GM23338 (cell line): ENCODE results near the gene SF3B3.

Experiments used
- CREB1 ChIP-seq: fragments of 250-450 bp; sonication (Bioruptor Pico); IDR thresholded peaks from 2 replicates; pipeline ENCODE4 v1.5.0; 2020; ENCODE audit warnings: low read depth, mild to moderate bottlenecking, moderate library complexity
- CTCF ChIP-seq, 2 experiments: fragments of 200-600 bp in 1 of 2; sonication (generic) in 1 of 2; conservative IDR thresholded peaks; 2 replicates each; pipeline versions ENCODE4 v1.5.1 to v1.6.1; 2016 to 2017; ENCODE audit warnings: antibody characterized with exemption in 2 of 2, low read depth in 2 of 2, mild to moderate bottlenecking in 2 of 2, moderate library complexity in 1 of 2
- ETS1 ChIP-seq: IDR thresholded peaks from 2 replicates; pipeline ENCODE4 v1.6.1; 2016; ENCODE audit warnings: antibody characterized with exemption
- EZH2 ChIP-seq: fragments of 200-600 bp; sonication (generic); IDR thresholded peaks from one replicate; pipeline ENCODE4 v1.8.0; 2017; ENCODE audit warnings: antibody characterized with exemption, mild to moderate bottlenecking, low read depth; ENCODE audit not compliant: unreplicated experiment
- EZH2phosphoT487 ChIP-seq: fragments of 200-600 bp; sonication (generic); IDR thresholded peaks from one replicate; pipeline ENCODE4 v1.8.1; 2018; ENCODE audit warnings: antibody characterized with exemption; ENCODE audit not compliant: unreplicated experiment
- JUNB ChIP-seq: IDR thresholded peaks from one replicate; pipeline ENCODE4 v1.6.1; 2016; ENCODE audit warnings: antibody characterized with exemption; ENCODE audit not compliant: unreplicated experiment
- NANOG ChIP-seq: IDR thresholded peaks from 2 replicates; pipeline ENCODE4 v1.6.1; 2016; ENCODE audit warnings: antibody characterized with exemption, borderline replicate concordance
- POLR2AphosphoS5 ChIP-seq: IDR thresholded peaks from 2 replicates; pipeline ENCODE4 v1.6.1; 2016; ENCODE audit warnings: antibody characterized with exemption, low read depth
- REST ChIP-seq: IDR thresholded peaks from one replicate; pipeline ENCODE4 v1.6.1; 2018; ENCODE audit warnings: antibody characterized with exemption; ENCODE audit not compliant: unreplicated experiment
- STAT1 ChIP-seq: IDR thresholded peaks from one replicate; pipeline ENCODE4 v1.6.1; 2016; ENCODE audit warnings: antibody characterized with exemption; ENCODE audit not compliant: unreplicated experiment
- ZNF114 ChIP-seq: fragments of 250-450 bp; sonication (Bioruptor Pico); IDR thresholded peaks from 2 replicates; pipeline ENCODE4 v1.5.0; 2020; ENCODE audit warnings: mild to moderate bottlenecking, moderate library complexity
- ZNF331 ChIP-seq: fragments of 250-450 bp; sonication (Bioruptor Pico); IDR thresholded peaks from 2 replicates; pipeline ENCODE4 v1.5.0; 2020; ENCODE audit warnings: low read depth, mild to moderate bottlenecking, moderate library complexity
- TF ChIP-seq, protein P1 (sequence below): fragments of 250-450 bp; sonication (Bioruptor Pico); IDR thresholded peaks from 2 replicates; pipeline ENCODE4 v1.5.0; 2020; ENCODE audit warnings: mild to moderate bottlenecking, moderate library complexity

DNA sequence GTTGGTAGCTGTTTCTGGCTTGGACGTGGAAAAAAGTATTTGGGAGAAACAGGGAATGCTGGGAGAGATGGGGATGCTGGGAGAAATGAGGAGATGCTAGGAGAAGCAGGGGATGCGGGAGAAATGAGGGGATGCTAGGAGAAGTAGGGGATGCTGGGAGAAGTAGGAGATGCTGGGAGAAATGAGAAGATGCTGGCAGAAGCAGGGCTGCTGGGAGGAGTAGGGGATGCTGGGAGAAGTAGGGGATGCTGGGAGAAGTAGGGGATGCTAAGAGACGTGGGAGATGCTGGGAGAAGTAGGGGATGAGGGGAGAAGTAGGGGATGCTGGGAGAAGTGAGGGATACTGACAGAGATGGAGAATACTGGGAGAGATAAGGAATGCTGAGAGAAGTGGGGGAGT lies 77.1 kb downstream of the SF3B3 start:
- no peak for TF ChIP-seq JUNB
- TF ChIP-seq CTCF (conservative IDR thresholded peaks at IDR 0.05; ENCODE audit: low read depth in 2 of 2) = no peak
- no peak for TF ChIP-seq ETS1
- TF ChIP-seq POLR2AphosphoS5 = no peak
- TF ChIP-seq REST = no peak
- TF ChIP-seq EZH2 = no peak
- TF ChIP-seq EZH2phosphoT487 = no peak
- no peak for TF ChIP-seq CREB1 (CRISPR knock-in tag)
- no peak for TF ChIP-seq ZNF331
- no peak for TF ChIP-seq NANOG
- TF ChIP-seq ZNF114 = no peak
- TF ChIP-seq STAT1 = no peak
- TF ChIP-seq, protein P1, sequence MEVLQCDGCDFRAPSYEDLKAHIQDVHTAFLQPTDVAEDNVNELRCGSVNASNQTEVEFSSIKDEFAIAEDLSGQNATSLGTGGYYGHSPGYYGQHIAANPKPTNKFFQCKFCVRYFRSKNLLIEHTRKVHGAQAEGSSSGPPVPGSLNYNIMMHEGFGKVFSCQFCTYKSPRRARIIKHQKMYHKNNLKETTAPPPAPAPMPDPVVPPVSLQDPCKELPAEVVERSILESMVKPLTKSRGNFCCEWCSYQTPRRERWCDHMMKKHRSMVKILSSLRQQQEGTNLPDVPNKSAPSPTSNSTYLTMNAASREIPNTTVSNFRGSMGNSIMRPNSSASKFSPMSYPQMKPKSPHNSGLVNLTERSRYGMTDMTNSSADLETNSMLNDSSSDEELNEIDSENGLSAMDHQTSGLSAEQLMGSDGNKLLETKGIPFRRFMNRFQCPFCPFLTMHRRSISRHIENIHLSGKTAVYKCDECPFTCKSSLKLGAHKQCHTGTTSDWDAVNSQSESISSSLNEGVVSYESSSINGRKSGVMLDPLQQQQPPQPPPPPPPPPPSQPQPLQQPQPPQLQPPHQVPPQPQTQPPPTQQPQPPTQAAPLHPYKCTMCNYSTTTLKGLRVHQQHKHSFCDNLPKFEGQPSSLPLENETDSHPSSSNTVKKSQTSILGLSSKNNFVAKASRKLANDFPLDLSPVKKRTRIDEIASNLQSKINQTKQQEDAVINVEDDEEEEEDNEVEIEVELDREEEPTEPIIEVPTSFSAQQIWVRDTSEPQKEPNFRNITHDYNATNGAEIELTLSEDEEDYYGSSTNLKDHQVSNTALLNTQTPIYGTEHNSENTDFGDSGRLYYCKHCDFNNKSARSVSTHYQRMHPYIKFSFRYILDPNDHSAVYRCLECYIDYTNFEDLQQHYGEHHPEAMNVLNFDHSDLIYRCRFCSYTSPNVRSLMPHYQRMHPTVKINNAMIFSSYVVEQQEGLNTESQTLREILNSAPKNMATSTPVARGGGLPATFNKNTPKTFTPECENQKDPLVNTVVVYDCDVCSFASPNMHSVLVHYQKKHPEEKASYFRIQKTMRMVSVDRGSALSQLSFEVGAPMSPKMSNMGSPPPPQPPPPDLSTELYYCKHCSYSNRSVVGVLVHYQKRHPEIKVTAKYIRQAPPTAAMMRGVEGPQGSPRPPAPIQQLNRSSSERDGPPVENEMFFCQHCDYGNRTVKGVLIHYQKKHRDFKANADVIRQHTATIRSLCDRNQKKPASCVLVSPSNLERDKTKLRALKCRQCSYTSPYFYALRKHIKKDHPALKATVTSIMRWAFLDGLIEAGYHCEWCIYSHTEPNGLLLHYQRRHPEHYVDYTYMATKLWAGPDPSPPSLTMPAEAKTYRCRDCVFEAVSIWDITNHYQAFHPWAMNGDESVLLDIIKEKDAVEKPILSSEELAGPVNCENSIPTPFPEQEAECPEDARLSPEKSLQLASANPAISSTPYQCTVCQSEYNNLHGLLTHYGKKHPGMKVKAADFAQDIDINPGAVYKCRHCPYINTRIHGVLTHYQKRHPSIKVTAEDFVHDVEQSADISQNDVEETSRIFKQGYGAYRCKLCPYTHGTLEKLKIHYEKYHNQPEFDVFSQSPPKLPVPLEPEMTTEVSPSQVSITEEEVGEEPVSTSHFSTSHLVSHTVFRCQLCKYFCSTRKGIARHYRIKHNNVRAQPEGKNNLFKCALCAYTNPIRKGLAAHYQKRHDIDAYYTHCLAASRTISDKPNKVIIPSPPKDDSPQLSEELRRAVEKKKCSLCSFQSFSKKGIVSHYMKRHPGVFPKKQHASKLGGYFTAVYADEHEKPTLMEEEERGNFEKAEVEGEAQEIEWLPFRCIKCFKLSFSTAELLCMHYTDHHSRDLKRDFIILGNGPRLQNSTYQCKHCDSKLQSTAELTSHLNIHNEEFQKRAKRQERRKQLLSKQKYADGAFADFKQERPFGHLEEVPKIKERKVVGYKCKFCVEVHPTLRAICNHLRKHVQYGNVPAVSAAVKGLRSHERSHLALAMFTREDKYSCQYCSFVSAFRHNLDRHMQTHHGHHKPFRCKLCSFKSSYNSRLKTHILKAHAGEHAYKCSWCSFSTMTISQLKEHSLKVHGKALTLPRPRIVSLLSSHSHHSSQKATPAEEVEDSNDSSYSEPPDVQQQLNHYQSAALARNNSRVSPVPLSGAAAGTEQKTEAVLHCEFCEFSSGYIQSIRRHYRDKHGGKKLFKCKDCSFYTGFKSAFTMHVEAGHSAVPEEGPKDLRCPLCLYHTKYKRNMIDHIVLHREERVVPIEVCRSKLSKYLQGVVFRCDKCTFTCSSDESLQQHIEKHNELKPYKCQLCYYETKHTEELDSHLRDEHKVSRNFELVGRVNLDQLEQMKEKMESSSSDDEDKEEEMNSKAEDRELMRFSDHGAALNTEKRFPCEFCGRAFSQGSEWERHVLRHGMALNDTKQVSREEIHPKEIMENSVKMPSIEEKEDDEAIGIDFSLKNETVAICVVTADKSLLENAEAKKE (CRISPR knock-in tag) = no peak
